K562 (cell line): ENCODE data around the gene ABCA7. TPM values are rescaled to one million over a fixed set of nuclear protein-coding genes. Genes with fewer than 3 reads are reported as not detected.
A peak's percentile ranks its signal among the peaks of the same experiment; 100 is the strongest.

ENCODE experiments used
- FOSL1 ChIP-seq: fragments of 200-800 bp; sonication (Bioruptor generic); conservative IDR thresholded peaks from 2 replicates; pipeline ENCODE4 v1.6.1; 2016; ENCODE audit warnings: missing genetic modification characterization, missing compliant biosample characterization
- GATAD2B ChIP-seq: fragments of 450-650 bp; IDR thresholded peaks from 2 replicates; pipeline ENCODE4 v1.6.1; 2017; ENCODE audit warnings: mild to moderate bottlenecking, borderline replicate concordance
- HIVEP1 ChIP-seq: fragments of 250-450 bp; sonication (Bioruptor Pico); IDR thresholded peaks from 2 replicates; pipeline ENCODE4 v1.4.0; 2020; ENCODE audit warnings: mild to moderate bottlenecking
- POLR2G ChIP-seq: fragments of 200-400 bp; formaldehyde crosslinking; IDR thresholded peaks from 2 replicates; pipeline ENCODE4 v1.6.1; 2017; ENCODE audit warnings: low read depth, mild to moderate bottlenecking, antibody characterized with exemption, low read length, moderate library complexity
- RAD21 ChIP-seq, 2 experiments: fragments of 250-450 bp in 1 of 2; fragments of 450-650 bp in 1 of 2; sonication (Bioruptor Pico) in 1 of 2; formaldehyde crosslinking in 1 of 2; IDR thresholded peaks in 1 of 2; conservative IDR thresholded peaks in 1 of 2; 2 replicates each; pipeline versions ENCODE4 v1.4.0 to v1.8.0; 2020 to 2022; ENCODE audit warnings: mild to moderate bottlenecking in 2 of 2, moderate library complexity in 1 of 2
- SIRT6 ChIP-seq: IDR thresholded peaks from one replicate; pipeline ENCODE4 v1.6.1; 2012; ENCODE audit warnings: low read depth, mild to moderate bottlenecking, control low read depth, inconsistent platforms, low read length, moderate library complexity
- YY1 ChIP-seq, 3 experiments: IDR thresholded peaks; 2 replicates each; pipeline ENCODE4 v1.6.1; 2011; ENCODE audit warnings: low read length in 2 of 3, mild to moderate bottlenecking in 2 of 3, moderate library complexity in 2 of 3, borderline replicate concordance in 1 of 3, control low read depth in 1 of 3, low read depth in 1 of 3; ENCODE audit not compliant: insufficient read depth in 3 of 3, insufficient replicate concordance in 2 of 3, control insufficient read depth in 1 of 3, insufficient read length in 1 of 3; ENCODE audit errors: extremely low read depth in 1 of 3
- polyA plus RNA-seq, 8 experiments: library from polyadenylated mRNA; depleted of rRNA in 4 of 8; stranded (reverse) in 5 of 8; unstranded in 3 of 8; fragments of >200 nt; fragmentation: Nextera tagmentation in 2 of 8; fragmentation: Illumina TruSeq in 1 of 8; extraction: Ambion mirVana in 2 of 8; extraction: Trizol in 1 of 8; gene quantifications; 2 replicates each; pipeline versions ENCODE4 v1.2.1 to v1.2.3, GENCODE V29; 2011 to 2014; ENCODE audit warnings: inconsistent platforms in 1 of 8, missing spikeins in 1 of 8
- total RNA-seq, 7 experiments: library from RNA; depleted of rRNA in 6 of 7; stranded (reverse); fragments of >200 nt in 6 of 7; fragmentation: Illumina TruSeq in 2 of 7; extraction: Trizol in 2 of 7; gene quantifications; 2 replicates each; pipeline versions ENCODE4 v1.2.1 to v1.2.3, GENCODE V29; 2011 to 2021; ENCODE audit warnings: low replicate concordance in 1 of 7
- TF ChIP-seq, protein P1 (sequence below): fragments of 450-650 bp; formaldehyde crosslinking; IDR thresholded peaks from 2 replicates; pipeline ENCODE4 v1.4.0; 2020; ENCODE audit warnings: mild to moderate bottlenecking, mixed read lengths

ABCA7 gene
- total and polyA plus RNA-seq, 9 of the 15 experiments (the other 6 are each of a cell fraction or from before 2014, with no cell fraction given): 2.3 to 96.1 (median 31.2) TPM

DNA sequence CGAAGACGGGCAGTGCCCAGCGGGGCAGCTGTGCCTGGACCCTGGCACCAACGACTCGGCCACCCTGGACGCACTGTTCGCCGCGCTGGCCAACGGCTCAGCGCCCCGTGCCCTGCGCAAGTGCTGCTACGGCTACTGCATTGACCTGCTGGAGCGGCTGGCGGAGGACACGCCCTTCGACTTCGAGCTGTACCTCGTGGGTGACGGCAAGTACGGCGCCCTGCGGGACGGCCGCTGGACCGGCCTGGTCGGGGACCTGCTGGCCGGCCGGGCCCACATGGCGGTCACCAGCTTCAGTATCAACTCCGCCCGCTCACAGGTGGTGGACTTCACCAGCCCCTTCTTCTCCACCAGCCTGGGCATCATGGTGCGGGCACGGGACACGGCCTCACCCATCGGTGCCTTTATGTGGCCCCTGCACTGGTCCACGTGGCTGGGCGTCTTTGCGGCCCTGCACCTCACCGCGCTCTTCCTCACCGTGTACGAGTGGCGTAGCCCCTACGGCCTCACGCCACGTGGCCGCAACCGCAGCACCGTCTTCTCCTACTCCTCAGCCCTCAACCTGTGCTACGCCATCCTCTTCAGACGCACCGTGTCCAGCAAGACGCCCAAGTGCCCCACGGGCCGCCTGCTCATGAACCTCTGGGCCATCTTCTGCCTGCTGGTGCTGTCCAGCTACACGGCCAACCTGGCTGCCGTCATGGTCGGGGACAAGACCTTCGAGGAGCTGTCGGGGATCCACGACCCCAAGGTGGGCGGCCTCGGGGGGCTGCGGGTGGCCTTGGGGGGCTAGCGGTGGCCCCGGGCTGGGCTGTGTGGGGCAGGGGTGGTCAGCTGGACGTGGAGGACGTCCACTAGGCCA, 34.9 kb upstream of the ABCA7 start (continued):
- TF ChIP-seq RAD21 (CRISPR knock-in tag; conservative IDR thresholded peaks at IDR 0.05 in 1 of 2, IDR thresholded peaks at IDR 0.05 in 1 of 2) (no peak), HIVEP1 (no peak), FOSL1 (tag) (no peak), POLR2G (peak; percentile 60), SIRT6 (no peak), GATAD2B (no peak), YY1 (IDR thresholded peaks at IDR 0.05; ENCODE audit: borderline replicate concordance in 1 of 3, control insufficient read depth in 1 of 3, extremely low read depth in 1 of 3, insufficient read depth in 3 of 3, insufficient read length in 1 of 3, insufficient replicate concordance in 2 of 3, low read depth in 1 of 3, low read length in 2 of 3) (no peak)
- TF ChIP-seq, protein P1, sequence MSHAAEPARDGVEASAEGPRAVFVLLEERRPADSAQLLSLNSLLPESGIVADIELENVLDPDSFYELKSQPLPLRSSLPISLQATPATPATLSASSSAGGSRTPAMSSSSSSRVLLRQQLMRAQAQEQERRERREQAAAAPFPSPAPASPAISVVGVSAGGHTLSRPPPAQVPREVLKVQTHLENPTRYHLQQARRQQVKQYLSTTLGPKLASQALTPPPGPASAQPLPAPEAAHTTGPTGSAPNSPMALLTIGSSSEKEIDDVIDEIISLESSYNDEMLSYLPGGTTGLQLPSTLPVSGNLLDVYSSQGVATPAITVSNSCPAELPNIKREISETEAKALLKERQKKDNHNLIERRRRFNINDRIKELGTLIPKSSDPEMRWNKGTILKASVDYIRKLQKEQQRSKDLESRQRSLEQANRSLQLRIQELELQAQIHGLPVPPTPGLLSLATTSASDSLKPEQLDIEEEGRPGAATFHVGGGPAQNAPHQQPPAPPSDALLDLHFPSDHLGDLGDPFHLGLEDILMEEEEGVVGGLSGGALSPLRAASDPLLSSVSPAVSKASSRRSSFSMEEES (CRISPR knock-in tag): no peak
